K562 (cell line): Measurements from ENCODE around the gene PDGFC. TPM values are rescaled to one million over a fixed set of nuclear protein-coding genes. Genes with fewer than 3 reads are reported as not detected.

Experiments used
- ATAC-seq: fragments of 200-7000 bp; cut with Tn5 transposase; 3 replicates; pipeline ENCODE4 v1.9.1; 2020; ENCODE audit warnings: moderate library complexity
- BruUV-seq: library from RNA; stranded (reverse); fragments of 400-500 nt; replicated peaks from 2 replicates; lab custom pipeline; 2021; lab: Mats Ljungman, UMichigan
- CTCF ChIA-PET: fragments of 300-600 bp; formaldehyde crosslinking; extraction: SDS; loops from one replicate; lab custom pipeline; 2021; ENCODE audit warnings: low intra/inter-chr PET ratio; lab: Yijun Ruan, JAX
- POLR2A ChIA-PET: fragments of 300-600, 350-650 bp; sonication (Branson Sonifier 250); formaldehyde crosslinking; extraction: SDS; loops from one replicate; lab custom pipeline; 2021; ENCODE audit warnings: antibody characterized with exemption, inconsistent platforms; lab: Yijun Ruan, JAX
- DNase-seq, 4 experiments: peaks; one replicate each; pipeline versions ENCODE4 v3.0.0 to v3.0.0-alpha.2; 2011 to 2018; ENCODE audit warnings: low spot score in 3 of 4, mixed read lengths in 3 of 4; ENCODE audit errors: extremely low read depth in 1 of 4
- FAIRE-seq: peaks from 2 replicates; lab custom pipeline; 2011; peaks lifted over from hg19 to GRCh38; lab: Jason Lieb, UNC
- H2AFZ ChIP-seq: 2 replicates; pipeline ENCODE4 v1.6.0; 2011; ENCODE audit warnings: low read depth, low read length, control low read depth, inconsistent platforms
- H3K27ac ChIP-seq: fragments of 200-600 bp; 3 replicates; pipeline ENCODE4 v1.8.0; 2011; ENCODE audit warnings: low read depth, mild to moderate bottlenecking, control low read depth, inconsistent platforms, low read length, moderate library complexity, mixed read lengths; ENCODE audit errors: extremely low read depth
- H3K27me3 ChIP-seq, 2 experiments: fragments of 300-600 bp in 1 of 2; 2 replicates in 1 of 2; 3 replicates in 1 of 2; pipeline versions ENCODE4 v1.6.0 to v1.8.0; 2011; ENCODE audit warnings: inconsistent platforms in 2 of 2, low read length in 2 of 2, mild to moderate bottlenecking in 1 of 2, mixed read lengths in 1 of 2, moderate library complexity in 1 of 2; ENCODE audit not compliant: control insufficient read depth in 2 of 2, insufficient read depth in 2 of 2
- H3K36me3 ChIP-seq: fragments of 300-600 bp; 3 replicates; pipeline ENCODE4 v1.8.0; 2011; ENCODE audit warnings: mild to moderate bottlenecking, low read length, inconsistent platforms; ENCODE audit not compliant: control insufficient read depth, insufficient read depth
- H3K4me1 ChIP-seq, 2 experiments: fragments of 200-600 bp in 1 of 2; replicated peaks in 1 of 2; 2 replicates in 1 of 2; 3 replicates in 1 of 2; pipeline versions ENCODE4 v1.5.1 to v1.8.0; 2011; ENCODE audit warnings: inconsistent platforms in 2 of 2, low read length in 2 of 2, mild to moderate bottlenecking in 1 of 2, mixed read lengths in 1 of 2, moderate library complexity in 1 of 2; ENCODE audit not compliant: control insufficient read depth in 2 of 2, insufficient read depth in 2 of 2
- H3K4me2 ChIP-seq: 2 replicates; pipeline ENCODE4 v1.6.1; 2011; ENCODE audit warnings: low read length, control low read depth, inconsistent platforms, mixed read lengths; ENCODE audit not compliant: insufficient read depth
- H3K4me3 ChIP-seq: fragments of 200-600 bp; sonication (generic), shearing (Covaris generic); 2 replicates; pipeline ENCODE4 v1.5.1; 2016; ENCODE audit warnings: control low read depth, inconsistent platforms
- H3K79me2 ChIP-seq: fragments of 200-600 bp; 3 replicates; pipeline ENCODE4 v1.8.0; 2011; ENCODE audit warnings: low read length, inconsistent platforms; ENCODE audit not compliant: control insufficient read depth, insufficient read depth
- H3K9ac ChIP-seq, 2 experiments: 2 replicates each; pipeline versions ENCODE4 v1.6.0 to v1.6.1; 2011; ENCODE audit warnings: low read depth in 2 of 2, low read length in 2 of 2, control low read depth in 1 of 2, inconsistent platforms in 1 of 2, mild to moderate bottlenecking in 1 of 2, mixed read lengths in 1 of 2; ENCODE audit not compliant: insufficient read depth in 1 of 2
- H3K9me1 ChIP-seq: one replicate; pipeline ENCODE4 v1.6.0; 2011; ENCODE audit warnings: inconsistent platforms, mild to moderate bottlenecking, low read length, moderate library complexity; ENCODE audit not compliant: control insufficient read depth, insufficient read depth
- H3K9me3 ChIP-seq: replicated peaks from 2 replicates; pipeline ENCODE4 v1.5.1; 2011; ENCODE audit warnings: low read depth, low read length, inconsistent platforms; ENCODE audit not compliant: control insufficient read depth, insufficient read depth
- H4K20me1 ChIP-seq: replicated peaks from 2 replicates; pipeline ENCODE4 v1.6.1; 2011; ENCODE audit warnings: low read length, inconsistent platforms, mixed read lengths; ENCODE audit not compliant: control insufficient read depth, insufficient read depth
- ATF6 ChIP-seq: sonication (generic); formaldehyde crosslinking; IDR thresholded peaks from 2 replicates; pipeline ENCODE4 v1.4.0; 2020; ENCODE audit warnings: mild to moderate bottlenecking, missing genetic modification reagents
- CEBPZ ChIP-seq: fragments of 150-350 bp; IDR thresholded peaks from 2 replicates; pipeline ENCODE4 v1.6.1; 2014; ENCODE audit warnings: low read depth, mild to moderate bottlenecking, low read length, borderline replicate concordance
- E2F4 ChIP-seq: sonication (generic); formaldehyde crosslinking; IDR thresholded peaks from 2 replicates; pipeline ENCODE4 v1.8.0; 2022; ENCODE audit warnings: mild to moderate bottlenecking, low read depth, missing genetic modification reagents
- NR1H2 ChIP-seq: sonication (generic); formaldehyde crosslinking; IDR thresholded peaks from 2 replicates; pipeline ENCODE4 v1.4.0; 2020; ENCODE audit warnings: mild to moderate bottlenecking, missing genetic modification reagents
- PTTG1 ChIP-seq: fragments of 450-650 bp; IDR thresholded peaks from 2 replicates; pipeline ENCODE4 v1.6.1; 2016; ENCODE audit warnings: low read depth, mild to moderate bottlenecking, missing genetic modification characterization, missing compliant biosample characterization
- RBM15 ChIP-seq: fragments of 200-400 bp; formaldehyde crosslinking; IDR thresholded peaks from 2 replicates; pipeline ENCODE4 v1.6.1; 2018; ENCODE audit warnings: mild to moderate bottlenecking, low read length, moderate library complexity; ENCODE audit not compliant: insufficient read depth
- SMAD1 ChIP-seq: fragments of 150-350 bp; IDR thresholded peaks from 2 replicates; pipeline ENCODE4 v1.6.1; 2014; ENCODE audit warnings: low read length, low read depth; ENCODE audit not compliant: partially characterized antibody
- ZBTB9 ChIP-seq: fragments of 450-650 bp; formaldehyde crosslinking; IDR thresholded peaks from 2 replicates; pipeline ENCODE4 v1.4.0; 2020; ENCODE audit warnings: mild to moderate bottlenecking, moderate library complexity
- ZMIZ1 ChIP-seq, 2 experiments: fragments of 150-350 bp in 1 of 2; IDR thresholded peaks; 2 replicates each; pipeline ENCODE4 v1.6.1; 2012 to 2016; ENCODE audit warnings: low read depth in 2 of 2, low read length in 2 of 2, mild to moderate bottlenecking in 1 of 2, moderate library complexity in 1 of 2
- ZNF354B ChIP-seq: fragments of 250-450 bp; sonication (Bioruptor Pico); IDR thresholded peaks from 2 replicates; pipeline ENCODE4 v1.4.0; 2020
- WGBS: fragments of 100-300 bp; shearing (Covaris generic); methylation state at CpG from one replicate; pipeline ENCODE4 v1.1.6; 2016; ENCODE audit warnings: low coverage, mixed read lengths; ENCODE audit not compliant: insufficient coverage; ENCODE audit errors: missing lambda C conversion rate; 5-methylcytosine and 5-hydroxymethylcytosine counted together
- in situ Hi-C: fragments of 300-500 bp; cut with MboI; formaldehyde crosslinking; loops from 4 replicates; pipeline ENCODE4 v1.15.0; 2018; ENCODE audit warnings: inconsistent platforms, mixed read lengths
- intact Hi-C: fragments of 100-400 bp; cut with micrococcal nuclease; formaldehyde crosslinking; loops from 2 replicates; pipeline ENCODE4 v1.14.2; 2022
- polyA plus RNA-seq, 8 experiments: library from polyadenylated mRNA; depleted of rRNA in 4 of 8; stranded (reverse) in 5 of 8; unstranded in 3 of 8; fragments of >200 nt; fragmentation: Nextera tagmentation in 2 of 8; fragmentation: Illumina TruSeq in 1 of 8; extraction: Ambion mirVana in 2 of 8; extraction: Trizol in 1 of 8; gene quantifications; 2 replicates each; pipeline versions ENCODE4 v1.2.1 to v1.2.3, GENCODE V29; 2011 to 2014; ENCODE audit warnings: inconsistent platforms in 1 of 8, missing spikeins in 1 of 8
- total RNA-seq, 7 experiments: library from RNA; depleted of rRNA in 6 of 7; stranded (reverse); fragments of >200 nt in 6 of 7; fragmentation: Illumina TruSeq in 2 of 7; extraction: Trizol in 2 of 7; gene quantifications; 2 replicates each; pipeline versions ENCODE4 v1.2.1 to v1.2.3, GENCODE V29; 2011 to 2021; ENCODE audit warnings: low replicate concordance in 1 of 7

The PDGFC gene
- total and polyA plus RNA-seq, 9 of the 15 experiments (the other 6 are each of a cell fraction or from before 2014, with no cell fraction given) = not detected

GRCh38 chr4:156764145-156764544, 207.5 kb downstream of the PDGFC start:
- Histone ChIP-seq H3K79me2 (no peaks in the 10 kb centered on the region), H3K4me1 (no peaks in the 10 kb centered on the region), H3K9me3 (no peaks in the 10 kb centered on the region; the same call in 1 of the 2 replicates), H2AFZ (no peak overlapping the region), H3K4me2 (no peak overlapping the region), H3K27ac (no peak overlapping the region), H3K27me3 (no peaks in the 10 kb centered on the region), H4K20me1 (no peaks in the 10 kb centered on the region), H3K36me3 (no peaks in the 10 kb centered on the region), H3K9ac (no peak overlapping the region), H3K4me3 (no peak overlapping the region), H3K9me1 (no peaks in the 10 kb centered on the region)
- intact Hi-C loops = no loop called here
- ChIA-PET POLR2A (no interaction called here), CTCF (no interaction called here)
- ATAC-seq (no peak), DNase-seq (no peak), FAIRE-seq (no peak)
- BruUV-seq = no TSS peak
- in situ Hi-C loops = no loop called here
- no peak for TF ChIP-seq ATF6
- TF ChIP-seq PTTG1 (tag) = no peak
- no peak for TF ChIP-seq ZNF354B (CRISPR knock-in tag)
- no peak for TF ChIP-seq NR1H2 (CRISPR knock-in tag)
- TF ChIP-seq RBM15 = no peak
- TF ChIP-seq E2F4 (CRISPR knock-in tag) = no peak
- no peak for TF ChIP-seq SMAD1
- TF ChIP-seq CEBPZ = no peak
- TF ChIP-seq ZMIZ1 (IDR thresholded peaks at IDR 0.05; ENCODE audit: low read depth in 2 of 2, low read length in 2 of 2) = no peak
- no peak for TF ChIP-seq ZBTB9 (CRISPR knock-in tag)
- WGBS = 0% methylated on average over 2 of the region's 2 CpGs
